Effector memory CD4-positive, alpha-beta T cell (primary cell): ENCODE data around the gene SORL1-AS1.

Experiments
- DNase-seq, 3 donors: peaks; one replicate each; pipeline ENCODE4 v3.0.0-alpha.2; 2020
- H3K27ac ChIP-seq: 2 replicates; pipeline ENCODE4 v1.7.0; 2013; ENCODE audit warnings: mild to moderate bottlenecking, low read length, moderate library complexity; ENCODE audit not compliant: insufficient read depth, poor library complexity, severe bottlenecking
- H3K27me3 ChIP-seq: replicated peaks from 2 replicates; pipeline ENCODE4 v1.7.0; 2013; ENCODE audit warnings: mild to moderate bottlenecking, low read length; ENCODE audit not compliant: insufficient read depth, control insufficient read depth, poor library complexity, severe bottlenecking
- H3K36me3 ChIP-seq: 2 replicates; pipeline ENCODE4 v1.7.0; 2013; ENCODE audit warnings: mild to moderate bottlenecking, low read length, moderate library complexity; ENCODE audit not compliant: control insufficient read depth, insufficient read depth
- H3K4me1 ChIP-seq: 2 replicates; pipeline ENCODE4 v1.7.0; 2013; ENCODE audit warnings: low read length, mild to moderate bottlenecking; ENCODE audit not compliant: control insufficient read depth, insufficient read depth, poor library complexity, severe bottlenecking
- H3K4me3 ChIP-seq: 2 replicates; pipeline ENCODE4 v1.7.0; 2013; ENCODE audit warnings: low read length, low read depth, mild to moderate bottlenecking; ENCODE audit not compliant: insufficient read depth, poor library complexity, severe bottlenecking
- H3K9me3 ChIP-seq: 2 replicates; pipeline ENCODE4 v1.7.0; 2013; ENCODE audit warnings: mild to moderate bottlenecking, low read length, moderate library complexity; ENCODE audit not compliant: control insufficient read depth

The SORL1-AS1 gene

DNA sequence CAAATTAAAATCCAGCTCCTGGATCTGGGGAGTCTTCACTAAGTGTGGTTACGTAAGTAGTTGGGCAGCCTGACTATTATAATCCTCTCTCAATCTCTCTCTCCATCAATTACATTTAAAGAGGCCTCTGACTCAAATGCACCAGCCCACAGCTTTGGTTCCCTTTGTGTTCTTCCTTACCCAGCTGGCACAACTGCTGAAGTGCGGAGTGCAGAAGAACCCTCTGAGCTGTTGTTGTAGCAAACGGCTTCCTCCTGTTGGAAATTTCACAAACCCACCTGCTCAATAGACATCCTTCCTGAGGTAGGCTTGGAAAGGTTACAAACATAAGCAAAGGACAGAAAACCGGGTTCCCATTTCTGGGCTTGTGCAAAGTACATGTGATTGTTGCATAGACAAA is 17.6 kb downstream of the SORL1-AS1 start:
- Histone ChIP-seq H3K36me3 (no peaks in the 10 kb centered on the region), H3K4me1 (peaks cover 3% of the 10 kb centered on the region), H3K27ac (no peak overlapping the region), H3K4me3 (no peak overlapping the region), H3K9me3 (no peaks in the 10 kb centered on the region), H3K27me3 (no peaks in the 10 kb centered on the region)
- DNase-seq = no peak

DNA sequence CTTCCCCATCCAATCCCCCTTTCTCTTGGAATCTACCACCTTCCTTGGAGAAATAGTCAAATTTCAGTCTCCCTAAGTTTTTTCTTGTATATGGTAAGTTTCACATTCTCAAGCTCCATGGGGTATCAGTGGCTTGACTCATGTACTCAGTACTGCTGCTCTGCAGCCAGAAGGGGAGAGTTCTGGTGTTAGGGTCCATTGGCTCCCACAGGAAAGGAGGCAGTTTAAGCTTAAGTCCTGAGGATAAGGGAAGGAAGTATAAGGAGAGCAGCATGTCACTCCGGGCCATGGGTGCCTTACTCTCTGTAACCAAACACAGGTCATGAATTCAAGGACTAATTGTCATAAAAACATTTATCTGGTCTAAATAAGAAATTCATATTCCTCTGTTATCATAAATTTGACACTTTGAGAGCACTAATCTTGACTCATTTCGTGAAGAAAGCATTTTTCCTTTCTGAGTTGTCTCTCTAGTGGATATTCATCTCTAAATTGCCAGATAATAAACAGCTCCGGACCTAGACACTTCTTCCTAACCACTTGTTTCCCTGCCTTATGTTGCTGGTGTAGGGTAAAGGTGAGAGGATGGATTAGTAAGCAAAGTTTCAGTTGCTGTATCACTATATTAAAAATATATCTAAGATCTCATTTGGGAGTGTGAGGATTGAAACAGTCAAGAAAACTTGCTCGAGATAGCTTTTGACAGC is 20.8 kb downstream of the SORL1-AS1 start:
- Histone ChIP-seq H3K27me3 (no peaks in the 10 kb centered on the region), H3K27ac (no peak overlapping the region), H3K4me1 (peaks cover 3% of the 10 kb centered on the region), H3K36me3 (no peaks in the 10 kb centered on the region), H3K4me3 (no peak overlapping the region), H3K9me3 (no peaks in the 10 kb centered on the region)
- no peak for DNase-seq

DNA sequence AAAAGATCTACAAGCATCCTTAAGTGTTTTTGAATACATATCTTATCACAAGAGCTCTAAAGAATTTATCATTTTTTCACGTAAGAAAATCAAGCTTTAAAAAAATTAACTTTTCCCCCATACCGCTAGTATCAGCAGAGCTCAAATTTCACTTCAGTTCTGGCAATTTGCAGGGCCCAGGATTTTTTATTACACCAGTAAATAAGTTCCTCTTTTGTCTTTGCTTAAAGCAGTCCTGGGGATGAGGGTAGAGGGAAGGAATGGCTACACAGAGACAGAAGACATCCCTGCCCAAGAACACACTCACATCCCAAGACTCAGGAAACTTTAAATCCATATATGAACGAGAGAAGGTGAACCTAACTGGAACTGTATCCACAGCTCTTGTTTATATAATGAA is 23.2 kb downstream of the SORL1-AS1 start:
- no peak overlapping the region for H3K27ac ChIP-seq

DNA sequence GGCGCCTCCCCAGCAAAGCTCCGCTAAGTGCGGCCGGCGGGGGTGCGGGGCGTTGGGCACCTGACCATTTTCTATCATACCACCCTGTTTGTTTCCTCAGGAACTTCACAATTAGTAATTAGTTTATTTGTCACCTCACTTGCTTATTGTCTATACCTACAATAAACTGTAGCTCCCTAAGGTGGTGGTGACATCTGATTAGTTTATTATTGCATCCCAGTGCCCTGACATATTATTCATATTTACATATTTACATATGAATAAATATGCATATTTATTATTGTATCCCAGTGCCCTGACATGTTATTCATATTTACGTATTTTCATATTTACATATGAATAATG is 25.4 kb downstream of the SORL1-AS1 start:
- Histone ChIP-seq H3K36me3 (no peaks in the 10 kb centered on the region), H3K4me1 (peaks cover 10% of the 10 kb centered on the region), H3K9me3 (no peaks in the 10 kb centered on the region), H3K27me3 (no peaks in the 10 kb centered on the region), H3K27ac (no peak overlapping the region), H3K4me3 (peak overlapping the region; percentile 43)
- DNase-seq = no peak

More for the DNA sequence above, 23.2 kb downstream of the SORL1-AS1 start:
- Histone ChIP-seq H3K27me3 (no peaks in the 10 kb centered on the region), H3K9me3 (no peaks in the 10 kb centered on the region), H3K4me3 (no peak overlapping the region), H3K4me1 (peaks cover 3% of the 10 kb centered on the region), H3K36me3 (no peaks in the 10 kb centered on the region)
- DNase-seq = no peak

DNA sequence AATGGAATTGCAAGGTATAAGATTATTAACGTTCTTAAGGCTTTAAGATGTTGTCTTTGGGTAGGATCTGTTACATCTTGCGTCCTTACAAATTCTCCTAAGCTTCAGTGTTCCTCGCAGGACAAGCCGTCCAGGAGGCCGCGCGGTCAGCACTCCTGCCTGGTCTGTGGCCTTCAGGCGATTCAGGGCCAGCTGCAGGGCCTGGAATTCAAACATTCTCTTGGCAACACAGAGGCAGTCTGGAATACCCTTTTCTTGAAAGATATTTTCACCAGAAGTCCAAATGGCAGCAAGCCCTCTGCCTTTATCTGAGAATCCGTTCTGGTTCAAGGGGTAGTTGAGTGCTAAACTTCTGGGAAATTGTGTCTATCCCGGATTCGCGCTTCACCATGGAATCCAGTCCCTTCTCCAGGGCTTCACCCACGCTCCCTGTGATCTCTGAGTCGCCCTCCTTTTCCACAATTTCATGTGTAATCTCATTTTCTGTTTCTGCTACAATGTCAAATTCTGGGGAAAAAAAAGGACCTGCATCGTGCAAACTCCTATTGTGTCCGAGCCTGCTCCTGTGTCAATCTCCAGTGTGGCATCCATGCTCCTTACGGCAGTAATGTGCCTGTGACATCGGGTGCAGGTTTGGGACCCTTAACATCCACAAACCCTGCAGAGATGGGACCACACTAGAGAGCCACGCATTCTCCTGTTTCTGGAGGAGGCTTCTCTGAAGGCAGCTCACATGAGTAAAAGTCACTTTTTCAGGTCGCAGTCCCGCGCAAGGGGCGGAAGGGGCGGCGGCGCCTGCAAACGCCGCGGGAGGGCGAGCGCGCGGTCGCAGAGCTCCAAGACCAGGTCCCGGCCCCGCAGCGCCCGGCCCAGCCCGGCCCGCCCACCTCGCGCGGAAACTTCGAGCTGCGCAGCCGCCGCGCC is 26.0 kb downstream of the SORL1-AS1 start:
- Histone ChIP-seq H3K27ac (no peak overlapping the region), H3K9me3 (no peaks in the 10 kb centered on the region), H3K4me1 (peaks cover 14% of the 10 kb centered on the region), H3K27me3 (no peaks in the 10 kb centered on the region), H3K36me3 (no peaks in the 10 kb centered on the region), H3K4me3 (peak overlapping the region; percentile 43)
- peak in 2 of 3 donors; percentile 12 to 21 for DNase-seq

DNA sequence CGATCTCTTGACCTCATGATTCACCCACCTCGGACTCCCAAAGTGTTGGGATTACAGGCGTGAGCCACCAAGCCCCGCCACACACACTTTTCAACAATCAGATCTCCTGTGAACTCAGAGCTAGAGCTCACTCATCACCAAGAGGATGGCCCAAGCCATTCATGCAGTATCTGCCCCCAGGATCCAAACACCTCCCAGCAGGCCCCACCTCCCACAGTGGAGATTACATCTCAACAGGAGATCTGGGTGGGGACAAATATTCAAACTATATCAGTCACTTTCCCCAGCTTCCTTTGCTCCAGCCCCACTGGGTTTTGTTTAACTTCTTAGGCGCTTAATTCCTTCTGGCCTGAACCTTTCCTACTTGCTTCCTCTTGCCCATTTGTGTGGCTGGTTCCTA is 26.9 kb downstream of the SORL1-AS1 start:
- Histone ChIP-seq H3K27me3 (no peaks in the 10 kb centered on the region), H3K4me3 (no peak overlapping the region), H3K9me3 (no peaks in the 10 kb centered on the region), H3K36me3 (no peaks in the 10 kb centered on the region), H3K4me1 (peaks cover 19% of the 10 kb centered on the region), H3K27ac (no peak overlapping the region)
- no peak for DNase-seq

DNA sequence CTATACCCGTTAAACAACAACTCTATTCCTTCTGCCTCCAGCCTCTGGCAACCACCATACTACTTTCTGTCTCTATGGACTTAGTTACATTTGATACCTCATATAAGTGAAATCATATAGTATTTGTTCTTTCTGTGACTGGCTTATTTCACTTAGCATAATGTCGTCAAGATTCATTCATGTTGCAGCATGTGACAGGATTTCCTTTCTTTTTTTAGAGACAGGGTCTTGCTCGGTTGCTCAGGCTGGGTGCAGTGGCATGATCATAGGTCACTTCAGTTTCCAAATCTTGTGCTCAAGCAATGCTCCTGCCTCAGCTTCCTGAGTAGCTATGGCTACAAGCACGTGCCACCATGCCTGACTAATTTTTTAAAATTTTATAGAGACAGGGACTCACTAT is 30.1 kb downstream of the SORL1-AS1 start:
- DNase-seq = no peak
- Histone ChIP-seq H3K27me3 (no peaks in the 10 kb centered on the region), H3K9me3 (no peaks in the 10 kb centered on the region), H3K4me3 (no peak overlapping the region), H3K36me3 (no peaks in the 10 kb centered on the region), H3K27ac (no peak overlapping the region), H3K4me1 (peaks cover 35% of the 10 kb centered on the region)

DNA sequence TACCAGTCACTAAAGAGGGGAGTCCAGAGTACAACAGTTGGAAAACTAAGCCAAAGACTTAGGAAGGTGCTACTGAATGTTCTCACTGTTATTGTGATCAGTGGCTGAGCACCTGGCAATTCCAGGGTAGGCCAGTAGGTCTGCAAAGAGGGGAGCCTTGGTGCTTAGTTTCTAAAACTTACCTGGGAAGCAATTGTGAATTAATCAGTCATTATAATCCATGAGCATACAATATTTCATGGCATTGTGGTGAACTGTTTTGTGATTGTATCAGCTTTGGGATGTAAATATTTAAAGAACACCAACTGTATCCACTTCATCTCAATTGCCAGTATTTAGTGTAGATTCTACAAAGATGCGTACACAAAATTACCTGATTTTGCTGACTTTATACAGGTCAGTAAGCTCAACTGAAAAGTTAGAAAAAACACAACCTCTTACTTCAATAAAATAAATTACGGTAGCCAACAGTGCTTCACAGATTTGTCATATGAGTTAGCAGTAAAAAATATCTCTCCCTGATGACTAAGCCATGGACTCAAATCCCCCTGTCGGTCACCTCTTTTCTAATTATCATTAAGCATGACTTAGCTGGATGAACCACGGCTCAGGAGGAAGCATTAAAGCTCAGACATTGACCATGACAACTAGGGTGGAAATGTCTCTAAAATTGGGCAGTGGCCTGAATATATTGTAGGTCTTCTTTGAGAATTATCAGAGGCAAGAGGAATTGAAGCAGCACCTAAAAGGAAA is 31.4 kb downstream of the SORL1-AS1 start:
- no peaks in the 10 kb centered on the region for H3K9me3 ChIP-seq
- DNase-seq = no peak
- H3K27me3 ChIP-seq = no peaks in the 10 kb centered on the region
- peaks cover 44% of the 10 kb centered on the region for H3K4me1 ChIP-seq
- no peak overlapping the region for H3K4me3 ChIP-seq
- H3K27ac ChIP-seq = no peak overlapping the region
- H3K36me3 ChIP-seq = no peaks in the 10 kb centered on the region

DNA sequence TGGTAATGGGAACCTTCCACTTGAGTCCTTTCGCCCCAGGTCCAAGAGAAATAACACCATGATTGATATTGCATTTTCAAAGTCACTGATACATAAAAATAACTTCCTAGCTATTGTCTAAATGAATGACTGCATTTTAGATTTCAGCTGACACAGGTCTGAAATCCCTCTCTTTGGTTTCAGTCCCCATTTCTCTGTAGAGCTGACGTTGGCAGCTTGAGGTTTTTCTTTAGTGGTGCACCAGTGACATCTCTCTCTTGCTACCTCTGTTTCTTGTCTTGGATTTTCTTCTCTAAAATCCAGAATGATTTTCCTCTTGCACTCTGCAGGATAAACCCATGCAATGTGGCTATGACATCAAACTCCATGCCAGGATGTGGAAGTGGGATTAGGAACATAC is 32.4 kb downstream of the SORL1-AS1 start:
- no peak overlapping the region for H3K27ac ChIP-seq
- no peaks in the 10 kb centered on the region for H3K36me3 ChIP-seq
- DNase-seq = no peak
- peaks cover 44% of the 10 kb centered on the region for H3K4me1 ChIP-seq
- no peak overlapping the region for H3K4me3 ChIP-seq
- no peaks in the 10 kb centered on the region for H3K9me3 ChIP-seq
- H3K27me3 ChIP-seq = no peaks in the 10 kb centered on the region
